ENCODE measurements around the gene ECT2. TPM values are rescaled to one million over a fixed set of nuclear protein-coding genes. Genes with fewer than 3 reads are reported as not detected.

Gene ECT2
- total and polyA plus RNA-seq, 2 of the 8 experiments (the other 6 are each of a cell fraction or from before 2014, with no cell fraction given) = 19.5 to 88.7 TPM

DNA sequence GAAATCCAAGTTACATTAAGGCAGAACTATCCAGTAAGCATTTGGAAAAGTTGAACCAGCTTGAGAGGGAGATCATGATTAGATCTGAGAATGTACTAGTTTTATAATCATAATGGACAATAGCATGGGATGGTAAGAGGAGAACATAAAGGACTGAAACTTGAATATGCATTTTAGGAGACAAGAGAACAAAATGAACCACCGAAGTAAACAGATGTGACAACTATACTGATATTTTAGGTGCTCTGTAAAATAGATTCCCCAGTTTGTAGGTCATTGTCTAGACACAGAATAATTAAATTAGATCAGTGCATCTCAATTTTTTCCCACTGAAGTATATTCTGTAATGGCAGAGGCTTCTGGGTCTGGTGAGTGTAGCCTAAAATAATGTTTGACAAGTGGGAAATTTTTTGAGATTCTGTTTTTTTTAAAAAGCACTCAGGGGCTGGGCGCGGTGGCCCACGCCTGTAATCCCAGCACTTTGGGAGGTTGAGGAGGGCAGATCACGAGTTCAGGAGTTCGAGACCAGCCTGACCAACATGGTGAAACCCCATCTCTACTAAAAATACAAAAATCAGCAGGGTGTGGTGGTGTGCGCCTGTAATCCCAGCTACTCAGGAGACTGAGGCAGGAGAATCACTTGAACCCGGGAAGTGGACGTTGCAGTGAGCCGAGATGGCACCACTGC lies 16.3 kb downstream of the ECT2 start:
- Histone ChIP-seq H3K27ac (ENCODE audit: low read depth, low read length) (no peak overlapping the region), H3K9ac (replicated peaks in 1 of 4; ENCODE audit: extremely low read depth in 1 of 4, low read depth in 3 of 4, low read length in 3 of 4) (no peak overlapping the region), H3K79me2 (ENCODE audit: control insufficient read depth in 1 of 2, insufficient read depth in 2 of 2, low read length in 2 of 2) (no peaks in the 10 kb centered on the region), H4K20me1 (replicated peaks in 1 of 2; ENCODE audit: control insufficient read depth in 1 of 2, insufficient read depth in 2 of 2, low read length in 2 of 2) (no peaks in the 10 kb centered on the region), H4K91ac (replicated peaks; ENCODE audit: insufficient read length, low read length) (no peak overlapping the region), H4K8ac (ENCODE audit: extremely low read depth, insufficient read depth, low read length) (no peak overlapping the region), H3K79me1 (ENCODE audit: low read depth, low read length) (no peaks in the 10 kb centered on the region), H2AK5ac (ENCODE audit: low read depth, low read length) (no peak overlapping the region), H3K36me3 (ENCODE audit: control insufficient read depth in 2 of 4, insufficient read depth in 4 of 4, low read length in 3 of 4) (peaks cover 13 to 94% (median 68%) of the 10 kb centered on the region in 4 experiments), H3K4me2 (ENCODE audit: insufficient read depth in 1 of 2, low read depth in 2 of 2, low read length in 2 of 2) (no peak overlapping the region), H2BK12ac (ENCODE audit: low read depth, low read length) (no peak overlapping the region), H3K27me3 (replicated peaks in 1 of 4; ENCODE audit: control insufficient read depth in 3 of 4, extremely low read depth in 1 of 4, insufficient read depth in 3 of 4, low read length in 3 of 4) (no peaks in the 10 kb centered on the region), H2AFZ (ENCODE audit: low read length) (no peak overlapping the region), H3K4ac (replicated peaks; ENCODE audit: insufficient read length, low read depth, low read length) (no peak overlapping the region), H4K5ac (ENCODE audit: insufficient read length, low read depth, low read length) (no peak overlapping the region), H2BK15ac (ENCODE audit: low read length) (no peak overlapping the region), H3K4me3 (ENCODE audit: extremely low read depth in 1 of 4, insufficient read depth in 2 of 4, low read depth in 3 of 4, low read length in 4 of 4) (no peak overlapping the region), H3K23me2 (ENCODE audit: low read depth, low read length) (no peaks in the 10 kb centered on the region), H3K18ac (ENCODE audit: extremely low read depth, low read length) (no peak overlapping the region), H3K14ac (ENCODE audit: insufficient read length) (no peak overlapping the region), H3K23ac (ENCODE audit: insufficient read length) (no peak overlapping the region), H3K56ac (replicated peaks; ENCODE audit: insufficient read length, low read depth, low read length) (no peak overlapping the region), H2BK5ac (ENCODE audit: low read depth, low read length) (no peak overlapping the region), H2BK120ac (replicated peaks; ENCODE audit: low read depth, low read length) (no peak overlapping the region), H3K9me3 (ENCODE audit: insufficient read depth in 2 of 2, low read depth in 1 of 2, low read length in 1 of 2) (no peaks in the 10 kb centered on the region), H3K4me1 (replicated peaks in 1 of 4; ENCODE audit: control insufficient read depth in 3 of 4, insufficient read depth in 4 of 4, low read length in 3 of 4) (no peaks in the 10 kb centered on the region), H2BK20ac (ENCODE audit: low read length) (no peak overlapping the region)
- TF ChIP-seq SIN3A (conservative IDR thresholded peaks at IDR 0.05 in 1 of 2, IDR thresholded peaks at IDR 0.05 in 1 of 2; ENCODE audit: low read depth in 1 of 2, low read length in 2 of 2) = no peak
- no peak for TF ChIP-seq POLR2AphosphoS5 (IDR thresholded peaks at IDR 0.05; ENCODE audit: low read depth, low read length)
- TF ChIP-seq GABPA (IDR thresholded peaks at IDR 0.05; ENCODE audit: borderline replicate concordance, insufficient read depth, low read length) = no peak
- no peak for TF ChIP-seq HDAC2 (IDR thresholded peaks at IDR 0.05; ENCODE audit: borderline replicate concordance in 1 of 2, low read depth in 2 of 2, low read length in 2 of 2)
- no peak for TF ChIP-seq GTF2F1 (IDR thresholded peaks at IDR 0.05; ENCODE audit: borderline replicate concordance, low read depth, low read length)
- TF ChIP-seq SIRT6 (IDR thresholded peaks at IDR 0.05; ENCODE audit: low read length) = no peak
- no peak for TF ChIP-seq JUN (IDR thresholded peaks at IDR 0.05; ENCODE audit: low read depth, low read length)
- TF ChIP-seq FOSL1 (IDR thresholded peaks at IDR 0.05; ENCODE audit: insufficient read depth, low read depth, low read length) = no peak
- TF ChIP-seq SP1 (IDR thresholded peaks at IDR 0.05; ENCODE audit: low read depth, low read length) = no peak
- TF ChIP-seq CBX5 (IDR thresholded peaks at IDR 0.05; ENCODE audit: low read depth, low read length) = no peak
- TF ChIP-seq BRCA1 (IDR thresholded peaks at IDR 0.05; ENCODE audit: low read depth, low read length) = no peak
- no peak for TF ChIP-seq POLR2A (IDR thresholded peaks at IDR 0.05; ENCODE audit: control extremely low read depth in 1 of 2, low read depth in 2 of 2, low read length in 2 of 2)
- DNase-seq (ENCODE audit: low read depth in 1 of 2, low spot score in 2 of 2) (no peak), FAIRE-seq (no peak)
- WGBS, 2 experiments (ENCODE audit: extremely low coverage in 1 of 2, insufficient coverage in 1 of 2, insufficient read length in 1 of 2, insufficient replicate concordance in 2 of 2, low coverage in 1 of 2, low lambda C conversion rate in 2 of 2, missing lambda C conversion rate in 1 of 2) = 98% methylated on average over 10 of the region's 10 CpGs; no CpG with 5 or more reads in 1 of the 2 experiments
- ChIA-PET POLR2A (ENCODE audit: partially characterized antibody) (no interaction called here), CTCF (ENCODE audit: partially characterized antibody) (no interaction called here)
